ENCODE data around the gene RALGAPB.

- TF ChIP-seq, protein P1, sequence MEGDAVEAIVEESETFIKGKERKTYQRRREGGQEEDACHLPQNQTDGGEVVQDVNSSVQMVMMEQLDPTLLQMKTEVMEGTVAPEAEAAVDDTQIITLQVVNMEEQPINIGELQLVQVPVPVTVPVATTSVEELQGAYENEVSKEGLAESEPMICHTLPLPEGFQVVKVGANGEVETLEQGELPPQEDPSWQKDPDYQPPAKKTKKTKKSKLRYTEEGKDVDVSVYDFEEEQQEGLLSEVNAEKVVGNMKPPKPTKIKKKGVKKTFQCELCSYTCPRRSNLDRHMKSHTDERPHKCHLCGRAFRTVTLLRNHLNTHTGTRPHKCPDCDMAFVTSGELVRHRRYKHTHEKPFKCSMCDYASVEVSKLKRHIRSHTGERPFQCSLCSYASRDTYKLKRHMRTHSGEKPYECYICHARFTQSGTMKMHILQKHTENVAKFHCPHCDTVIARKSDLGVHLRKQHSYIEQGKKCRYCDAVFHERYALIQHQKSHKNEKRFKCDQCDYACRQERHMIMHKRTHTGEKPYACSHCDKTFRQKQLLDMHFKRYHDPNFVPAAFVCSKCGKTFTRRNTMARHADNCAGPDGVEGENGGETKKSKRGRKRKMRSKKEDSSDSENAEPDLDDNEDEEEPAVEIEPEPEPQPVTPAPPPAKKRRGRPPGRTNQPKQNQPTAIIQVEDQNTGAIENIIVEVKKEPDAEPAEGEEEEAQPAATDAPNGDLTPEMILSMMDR (IDR thresholded peaks at IDR 0.05) = no peak
- TF ChIP-seq POLR2AphosphoS5 (IDR thresholded peaks at IDR 0.05) = no peak
Observed at GRCh38 chr20:38458314-38458713, 14.3 kb upstream of the RALGAPB start.
